HG02840 (cell line): ENCODE results near the gene TM9SF4.

ENCODE experiments used
- ATAC-seq: cut with Tn5 transposase; IDR thresholded peaks from one replicate; pipeline ENCODE4 v1.9.1; 2021; ENCODE audit warnings: mild to moderate bottlenecking, moderate library complexity, moderate number of reproducible peaks; ENCODE audit not compliant: unreplicated experiment, low FRiP score

Gene TM9SF4

DNA sequence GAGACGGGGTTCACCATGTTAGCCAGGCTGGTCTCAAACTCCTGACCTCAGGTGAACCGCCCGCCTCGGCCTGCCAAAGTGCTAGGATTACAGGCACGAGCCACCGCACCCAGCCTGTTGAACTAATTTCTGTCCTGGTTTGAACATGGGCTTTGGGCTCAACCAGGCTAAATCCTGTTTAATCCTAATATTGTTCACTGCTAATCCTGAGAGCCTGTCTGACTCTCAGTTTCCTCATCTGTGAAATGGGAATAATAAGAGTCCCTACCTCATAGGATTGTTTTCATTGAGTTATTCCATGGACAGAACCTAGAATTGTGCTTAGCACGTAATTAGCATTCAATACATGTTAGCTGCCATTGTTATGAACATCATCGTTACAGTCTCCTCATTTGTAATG, 17.4 kb downstream of the TM9SF4 start:
- no peak for ATAC-seq

GRCh38 chr20:32127347-32127746, 17.8 kb downstream of the TM9SF4 start:
- ATAC-seq = no peak

- ATAC-seq = no peak
Observed at GRCh38 chr20:32128167-32128566, 18.7 kb downstream of the TM9SF4 start.

DNA sequence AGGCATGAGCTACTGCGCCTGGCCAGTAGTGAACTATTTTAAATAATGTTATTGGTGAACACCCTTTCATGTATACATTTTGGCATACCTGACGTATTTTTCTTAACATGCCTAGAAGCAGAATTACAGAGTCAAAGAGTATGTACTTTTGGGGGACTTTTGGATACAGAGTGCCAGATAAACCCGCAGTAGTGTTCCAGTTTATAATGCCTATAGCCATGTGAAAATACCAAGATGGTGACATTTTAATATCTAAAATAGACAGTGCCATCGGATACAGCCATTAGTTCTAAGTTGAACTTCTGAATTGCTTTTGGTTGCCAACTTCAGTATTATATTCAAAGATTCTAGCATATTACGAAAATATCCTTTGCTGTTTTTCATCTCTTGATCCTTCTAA, 20.3 kb downstream of the TM9SF4 start:
- ATAC-seq = no peak

GRCh38 chr20:32130352-32130751, 20.8 kb downstream of the TM9SF4 start:
- ATAC-seq = no peak

DNA sequence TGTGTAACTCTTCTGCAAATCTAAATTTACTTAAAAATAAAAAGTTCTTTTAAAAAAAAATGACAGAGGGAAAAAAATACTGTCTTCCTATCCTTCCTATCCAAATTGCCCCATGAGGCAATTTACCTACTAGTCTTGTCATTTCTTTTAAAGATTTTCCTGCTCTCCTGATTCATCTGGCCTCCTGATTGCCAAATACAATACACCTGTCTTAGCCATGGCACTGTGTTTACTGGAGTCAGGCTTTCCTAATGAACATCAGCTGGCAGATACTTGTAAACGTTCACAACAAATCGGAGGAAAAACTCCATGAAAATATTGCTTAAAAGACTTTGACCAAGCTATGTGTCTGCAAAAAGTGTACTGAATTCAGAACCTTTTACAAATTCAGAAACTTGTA, 21.5 kb downstream of the TM9SF4 start:
- ATAC-seq = no peak

DNA sequence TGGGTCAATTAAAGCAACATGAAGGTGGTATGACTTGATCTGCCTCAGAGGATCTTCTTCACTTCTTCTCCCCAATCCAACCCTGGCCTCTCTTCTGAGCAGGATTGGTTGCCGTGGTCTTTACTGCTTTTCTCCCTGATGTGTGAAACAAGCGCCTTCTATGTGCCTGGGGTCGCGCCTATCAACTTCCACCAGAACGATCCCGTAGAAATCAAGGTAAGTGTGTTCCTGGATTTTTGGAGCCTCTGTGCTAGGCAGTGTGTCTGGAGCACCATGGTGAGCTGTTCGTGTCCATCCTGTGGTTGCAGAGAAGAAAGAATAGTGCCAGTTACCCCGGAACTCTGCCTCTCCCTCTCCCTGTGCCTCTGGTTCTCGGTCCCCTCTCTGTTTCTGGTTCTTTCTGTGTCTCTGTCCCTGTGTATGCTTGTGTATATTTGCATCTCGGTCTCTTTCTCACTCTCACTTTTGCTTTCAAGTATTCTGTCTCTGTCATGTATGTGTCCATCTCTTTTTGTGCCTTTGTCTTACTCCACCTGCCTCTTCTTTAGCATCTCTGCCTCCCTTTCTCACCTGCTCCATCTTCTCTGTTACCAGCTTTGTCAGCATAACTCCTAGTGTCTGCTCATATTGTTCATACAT, 23.5 kb downstream of the TM9SF4 start:
- ATAC-seq = no peak

DNA sequence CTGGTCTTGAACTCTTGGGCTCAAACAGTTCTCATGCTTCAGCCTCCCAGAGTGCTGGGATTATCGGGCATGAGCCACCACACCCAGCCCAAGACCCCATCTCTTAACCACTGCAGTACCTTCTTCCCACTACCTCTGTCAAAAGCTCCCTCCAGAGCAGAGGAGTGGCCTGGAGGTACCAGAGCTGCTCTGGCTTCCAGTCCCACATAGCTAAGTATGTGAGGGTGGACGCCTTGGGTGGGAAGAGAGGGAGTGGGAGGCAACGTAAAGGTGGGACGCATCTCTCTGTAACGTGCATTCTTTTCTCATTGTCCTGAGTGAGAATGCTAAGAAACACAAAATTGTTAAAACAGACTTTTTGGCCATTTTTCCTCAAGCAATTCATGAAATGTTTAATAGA, 24.5 kb downstream of the TM9SF4 start:
- no peak for ATAC-seq

- no peak for ATAC-seq
Observed at GRCh38 chr20:32135983-32136515, 26.5 kb downstream of the TM9SF4 start.

DNA sequence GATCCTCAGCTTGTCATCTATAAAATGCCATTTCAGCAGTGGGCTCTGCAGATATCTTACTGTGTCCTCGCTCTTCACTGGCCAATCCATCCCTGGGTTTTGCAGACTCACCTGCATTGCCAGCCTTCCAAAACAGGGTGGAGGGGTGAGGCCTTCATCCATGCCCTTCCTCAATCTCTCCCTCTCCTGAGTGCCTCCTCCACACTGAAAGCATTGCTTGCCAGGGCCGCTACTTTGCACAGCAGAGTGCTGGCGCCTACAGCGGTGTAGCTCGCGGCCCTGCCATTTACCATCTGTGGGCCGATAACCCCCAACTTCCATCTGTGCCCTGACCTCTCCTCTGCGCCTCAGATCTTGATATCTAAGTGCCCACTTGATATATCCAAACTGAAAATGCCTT, 29.4 kb downstream of the TM9SF4 start:
- no peak for ATAC-seq

- ATAC-seq = no peak
Observed at GRCh38 chr20:32139947-32140346, 30.4 kb downstream of the TM9SF4 start.

GRCh38 chr20:32140603-32141002, 31.1 kb downstream of the TM9SF4 start:
- ATAC-seq = no peak

DNA sequence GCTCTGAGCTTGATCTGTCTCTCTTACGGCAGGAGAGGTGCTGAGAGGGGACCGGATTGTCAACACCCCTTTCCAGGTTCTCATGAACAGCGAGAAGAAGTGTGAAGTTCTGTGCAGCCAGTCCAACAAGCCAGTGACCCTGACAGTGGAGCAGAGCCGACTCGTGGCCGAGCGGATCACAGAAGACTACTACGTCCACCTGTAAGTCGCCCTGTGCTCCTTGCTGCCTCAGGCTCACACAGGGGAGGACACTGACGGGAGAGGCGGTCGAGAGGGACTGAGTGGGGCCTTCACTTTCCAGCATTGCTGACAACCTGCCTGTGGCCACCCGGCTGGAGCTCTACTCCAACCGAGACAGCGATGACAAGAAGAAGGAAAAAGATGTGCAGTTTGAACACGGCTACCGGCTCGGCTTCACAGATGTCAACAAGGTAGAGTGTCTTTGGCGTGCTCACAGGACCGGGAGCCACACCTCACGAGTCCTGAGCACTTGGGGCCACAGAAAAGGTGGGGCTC, 32.0 kb downstream of the TM9SF4 start:
- no peak for ATAC-seq

DNA sequence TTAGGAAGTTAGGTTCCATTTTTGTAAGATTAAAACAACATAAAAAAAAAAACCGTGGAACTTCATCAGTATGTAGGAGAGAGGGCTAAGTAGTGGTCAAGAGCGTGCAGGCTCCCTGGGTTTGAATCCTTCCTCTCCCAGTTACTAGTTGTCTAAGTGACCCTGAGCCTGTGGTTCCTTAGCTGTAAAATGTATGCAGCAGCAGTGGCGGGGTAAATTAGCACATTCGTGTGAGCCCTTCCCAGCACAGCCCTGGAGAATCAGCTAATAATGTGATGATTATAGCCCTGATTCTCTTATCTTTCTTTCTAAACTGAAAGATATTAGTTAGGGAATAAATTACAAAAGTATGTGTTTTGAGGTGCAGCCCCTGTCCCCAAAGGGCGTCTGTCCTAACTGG, 32.6 kb downstream of the TM9SF4 start:
- ATAC-seq = no peak

DNA sequence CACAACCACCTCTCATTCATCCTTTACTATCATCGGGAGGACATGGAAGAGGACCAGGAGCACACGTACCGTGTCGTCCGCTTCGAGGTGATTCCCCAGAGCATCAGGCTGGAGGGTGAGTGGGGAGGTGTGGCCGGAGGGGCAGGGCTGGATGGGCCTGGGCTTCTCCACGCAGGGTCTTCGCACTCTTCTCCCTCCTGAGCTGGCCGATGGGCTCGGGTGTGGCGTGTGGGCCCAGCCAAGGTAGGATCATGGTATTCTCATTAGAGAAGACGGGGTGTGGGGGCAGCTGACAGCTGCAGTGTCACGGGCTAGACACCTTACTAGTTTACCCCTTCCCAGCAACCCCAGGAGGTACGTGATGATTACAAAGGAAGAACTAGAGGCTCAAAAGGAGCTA, 33.5 kb downstream of the TM9SF4 start:
- ATAC-seq = no peak

DNA sequence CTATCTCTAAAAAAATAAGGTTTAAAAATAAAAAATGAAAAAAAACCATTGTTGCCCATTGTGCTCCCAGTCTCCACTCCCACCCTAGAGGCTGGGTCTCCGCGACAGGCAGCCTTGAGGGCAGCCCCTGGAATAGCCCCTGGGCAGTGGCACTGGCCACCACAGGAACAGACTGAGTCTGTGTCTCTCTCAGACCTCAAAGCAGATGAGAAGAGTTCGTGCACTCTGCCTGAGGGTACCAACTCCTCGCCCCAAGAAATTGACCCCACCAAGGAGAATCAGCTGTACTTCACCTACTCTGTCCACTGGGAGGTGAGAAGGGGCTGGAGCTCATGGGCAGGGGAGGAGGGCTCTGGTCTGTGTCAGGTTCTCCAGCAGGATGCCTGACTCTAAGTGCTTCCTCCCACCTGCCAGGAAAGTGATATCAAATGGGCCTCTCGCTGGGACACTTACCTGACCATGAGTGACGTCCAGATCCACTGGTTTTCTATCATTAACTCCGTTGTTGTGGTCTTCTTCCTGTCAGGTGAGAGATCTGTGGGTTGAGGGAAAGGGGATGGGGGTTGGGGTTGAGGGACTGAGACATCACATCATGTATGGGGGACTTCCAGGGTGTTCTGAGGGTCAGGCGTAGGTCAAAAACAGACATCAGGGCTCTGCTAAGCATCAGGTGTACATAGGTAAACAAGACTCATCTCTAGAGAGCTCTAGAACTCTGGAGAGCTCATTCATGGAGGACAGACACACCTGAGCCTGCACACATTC, 35.6 kb downstream of the TM9SF4 start:
- no peak for ATAC-seq

- ATAC-seq = no peak
Observed at GRCh38 chr20:32149566-32150170, 40.2 kb downstream of the TM9SF4 start.

- ATAC-seq = no peak
Observed at GRCh38 chr20:32150291-32150848, 40.9 kb downstream of the TM9SF4 start.

- ATAC-seq = no peak
Observed at GRCh38 chr20:32152421-32153155, 43.1 kb downstream of the TM9SF4 start.

DNA sequence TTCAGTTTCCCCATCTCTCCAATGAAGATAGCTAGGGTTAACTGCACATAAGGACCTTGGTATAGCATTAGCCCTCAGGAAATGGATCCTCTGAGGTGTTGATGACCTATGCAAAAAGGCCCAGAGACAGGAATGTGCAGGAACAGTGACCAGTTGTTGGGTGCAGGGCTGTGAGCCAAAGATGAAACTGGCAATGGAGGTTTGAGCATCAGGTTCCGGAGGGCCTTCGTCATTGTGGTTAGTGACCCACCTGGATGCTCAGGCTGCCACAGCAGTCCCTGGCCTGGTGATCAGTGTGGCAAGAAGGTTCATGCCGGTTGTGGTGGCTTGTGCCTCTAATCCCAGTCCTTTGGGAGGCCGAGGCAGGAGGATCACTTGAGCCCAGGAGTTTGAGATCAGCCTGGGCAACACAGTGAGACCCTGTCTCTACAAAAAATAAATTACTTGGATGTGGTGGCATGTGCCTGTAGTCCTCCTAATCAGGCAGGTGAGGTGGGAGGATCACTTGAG, 43.7 kb downstream of the TM9SF4 start:
- ATAC-seq = no peak
